HG02852 (cell line): Measurements from ENCODE around the gene NID2.

ENCODE experiments used
- ATAC-seq: cut with Tn5 transposase; IDR thresholded peaks from one replicate; pipeline ENCODE4 v1.9.1; 2021; ENCODE audit warnings: mild to moderate bottlenecking, moderate library complexity; ENCODE audit not compliant: unreplicated experiment

Gene NID2

DNA sequence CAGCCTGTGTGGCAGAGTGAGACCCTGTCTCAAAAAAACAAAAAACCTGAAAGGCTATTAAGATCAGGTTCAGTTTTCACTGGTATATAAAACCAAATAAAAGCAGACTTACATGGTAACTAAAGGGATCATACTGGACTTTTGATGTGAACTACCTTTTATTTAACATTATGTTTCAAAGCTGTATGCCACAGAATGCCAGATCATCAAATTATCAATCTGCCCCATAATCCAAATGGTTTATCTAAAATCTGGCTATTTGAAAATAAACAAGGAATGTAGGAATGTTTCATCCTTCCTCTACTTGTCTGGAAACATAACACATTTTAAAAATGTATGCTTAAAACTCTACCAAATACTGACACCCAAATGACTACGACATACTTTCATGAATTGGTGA lies 14.2 kb downstream of the NID2 start:
- ATAC-seq, result no peak

DNA sequence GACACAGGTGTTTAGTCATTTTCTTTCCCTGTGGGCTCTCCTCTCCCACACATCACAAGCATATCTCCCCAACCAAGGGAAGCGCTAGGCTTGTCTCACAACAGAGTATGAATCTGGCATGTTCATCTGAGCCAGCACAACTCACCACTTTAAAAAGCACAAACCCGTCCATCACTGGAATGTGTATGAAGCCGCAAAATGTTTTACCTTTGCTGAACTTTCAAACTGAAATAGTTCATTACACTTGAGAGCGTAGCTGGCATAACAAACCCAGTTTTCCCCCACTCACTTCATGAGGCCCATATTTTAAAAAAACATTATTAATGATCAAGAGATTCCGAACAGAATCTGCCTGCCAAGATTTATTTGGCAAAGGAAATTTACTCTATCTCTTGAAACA lies 15.8 kb downstream of the NID2 start:
- no peak for ATAC-seq

DNA sequence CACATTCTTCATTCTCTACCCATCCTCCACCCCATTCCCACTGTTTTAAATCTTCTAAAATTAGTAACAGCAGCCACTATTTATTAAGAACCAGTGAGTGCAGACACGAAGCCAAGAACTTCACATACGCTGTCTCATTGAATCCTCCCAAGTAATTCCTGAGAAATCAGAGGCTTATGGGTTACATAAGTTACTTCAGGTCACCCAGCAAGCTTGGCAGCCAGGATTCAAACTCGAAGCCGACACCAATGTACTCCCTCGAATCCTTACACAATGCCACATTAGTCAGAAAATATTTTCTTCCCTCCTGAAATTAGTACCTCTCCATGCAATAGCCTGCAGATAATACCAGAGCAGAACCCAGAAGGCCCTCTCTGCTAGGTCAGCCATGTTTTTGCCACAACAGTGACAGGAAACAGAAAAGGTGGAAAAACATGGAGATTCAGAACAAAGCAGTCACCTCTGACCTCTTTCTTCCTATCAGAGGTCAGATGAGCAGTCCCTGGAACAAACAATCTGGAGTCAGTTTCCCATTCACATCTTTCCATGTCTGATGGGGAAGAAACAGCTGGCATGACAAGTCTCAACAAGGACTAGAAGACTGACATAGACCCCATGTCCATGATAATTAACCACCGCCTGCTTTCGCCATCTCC lies 16.4 kb downstream of the NID2 start:
- ATAC-seq, result no peak

DNA sequence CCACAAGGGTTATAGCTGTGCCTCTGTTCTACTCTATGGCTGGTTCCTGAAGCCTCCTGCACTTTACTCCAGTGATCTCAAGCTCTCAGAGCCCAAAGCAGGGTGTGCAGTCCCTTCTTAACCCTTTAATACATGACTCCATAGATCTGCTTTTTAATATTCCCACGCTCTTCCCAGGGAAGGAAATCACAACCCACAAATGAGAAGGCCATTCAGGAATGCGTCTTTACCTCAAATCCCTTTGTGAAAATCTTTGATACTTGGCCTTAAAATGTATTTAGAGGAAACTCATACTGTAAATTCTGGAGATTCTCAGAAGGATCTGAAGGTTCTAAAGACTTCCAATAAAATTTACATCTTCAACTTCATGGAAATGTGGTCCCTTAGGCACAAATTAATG lies 17.0 kb downstream of the NID2 start:
- ATAC-seq, result no peak

DNA sequence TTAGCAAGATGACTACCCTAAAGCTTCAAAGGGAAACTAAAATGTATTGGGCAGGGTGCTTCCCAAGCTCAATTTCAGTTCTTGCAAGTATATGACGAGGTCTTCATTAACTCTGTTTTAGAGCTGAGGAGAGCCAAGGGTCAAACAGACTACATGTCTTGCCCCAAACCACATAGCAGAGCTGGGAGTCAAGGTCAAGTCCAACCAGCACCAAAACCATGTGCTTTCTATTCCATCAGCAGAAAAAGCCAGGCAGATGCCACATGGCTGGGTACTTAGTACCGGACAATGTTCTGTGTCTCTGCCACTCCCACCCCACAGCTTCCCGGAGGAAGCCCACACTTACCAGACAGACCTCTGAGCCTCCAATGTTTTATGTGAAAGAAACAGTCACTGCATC lies 17.6 kb downstream of the NID2 start:
- ATAC-seq, result no peak

DNA sequence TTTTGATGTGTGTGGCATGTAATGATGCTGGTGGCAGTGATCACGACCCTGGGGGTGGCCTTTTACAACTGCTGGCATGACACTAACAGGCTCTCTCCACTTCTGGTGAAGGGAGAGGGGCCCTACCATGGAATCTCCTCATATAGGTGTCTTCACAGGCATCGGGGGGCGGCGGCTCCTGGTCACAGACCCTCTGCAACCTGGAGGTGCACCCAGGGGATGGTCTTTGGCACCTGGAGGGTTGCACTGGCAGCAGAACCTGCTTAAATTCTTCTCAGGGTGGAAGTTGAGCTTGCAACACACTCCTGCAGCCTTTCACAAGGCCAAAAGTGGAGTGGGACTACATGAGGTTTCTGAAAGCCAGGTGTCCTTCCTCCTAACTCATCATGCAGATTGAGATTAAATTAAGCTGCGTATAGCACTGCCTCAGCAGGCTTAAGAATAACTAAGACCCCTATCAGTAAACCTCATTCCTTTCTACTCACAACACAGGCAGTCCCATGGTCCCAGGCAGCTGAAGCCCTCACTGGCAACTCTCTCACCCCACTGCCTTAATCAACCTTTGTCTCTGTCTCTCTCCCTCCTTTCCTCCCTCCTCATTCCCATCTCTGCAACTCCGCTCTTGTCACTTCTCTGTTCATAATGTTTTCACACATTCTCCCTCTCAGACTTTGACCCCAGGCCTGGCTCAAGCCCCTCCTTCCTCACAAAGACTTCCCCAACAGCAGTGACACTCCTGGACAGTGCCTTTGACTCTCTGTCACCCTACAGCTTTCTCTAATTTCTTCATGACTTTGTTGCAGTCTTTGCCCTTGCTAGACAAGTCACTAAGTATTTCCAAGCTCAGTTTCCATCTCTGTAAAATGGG lies 18.9 kb downstream of the NID2 start:
- no peak for ATAC-seq

DNA sequence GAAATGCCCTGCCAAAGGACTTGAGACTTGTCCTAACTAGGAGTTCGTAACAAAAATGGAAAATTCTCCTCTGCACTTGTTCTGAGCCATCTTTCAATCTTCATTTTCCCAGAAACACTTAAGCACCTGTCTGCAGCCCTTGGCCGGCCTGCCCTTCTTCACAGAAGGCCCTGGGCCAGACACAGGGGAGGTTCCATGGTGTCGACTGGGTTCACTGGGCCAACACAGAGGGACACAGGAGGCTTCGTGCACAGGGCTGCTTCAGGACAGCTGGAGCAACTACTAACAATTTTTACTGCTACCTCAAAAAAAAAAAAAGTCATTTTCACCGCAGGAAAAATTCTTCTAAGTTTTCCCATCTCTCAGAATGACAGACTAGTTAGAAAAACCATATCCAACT lies 19.6 kb downstream of the NID2 start:
- no peak for ATAC-seq

DNA sequence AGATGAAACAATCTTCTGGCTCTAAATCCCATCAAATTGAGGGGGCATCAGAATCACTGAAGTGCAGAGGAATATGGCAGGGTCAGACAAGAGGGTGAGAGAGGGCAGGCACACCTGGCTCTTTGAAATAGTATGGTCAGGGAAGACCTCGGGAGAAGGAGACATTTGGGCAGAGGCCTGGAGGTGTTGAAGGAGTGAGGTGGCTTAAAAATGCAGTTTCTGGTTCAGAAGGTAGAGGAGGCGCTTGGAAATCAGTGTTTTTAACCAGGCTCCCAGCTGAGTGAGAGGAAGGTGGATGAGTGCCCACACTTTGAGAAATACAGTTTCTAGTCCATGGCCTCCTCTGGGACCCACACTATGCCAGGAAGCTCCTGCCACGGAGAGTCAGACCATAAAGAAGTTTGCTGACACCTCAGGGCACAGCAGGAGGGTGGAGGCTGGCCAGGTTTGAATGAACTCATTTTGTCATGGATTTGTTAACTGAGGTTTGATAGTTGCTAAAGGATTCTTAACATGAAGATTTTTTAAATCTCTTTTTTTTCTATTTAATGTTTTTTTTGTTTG lies 20.1 kb downstream of the NID2 start:
- ATAC-seq, result no peak

DNA sequence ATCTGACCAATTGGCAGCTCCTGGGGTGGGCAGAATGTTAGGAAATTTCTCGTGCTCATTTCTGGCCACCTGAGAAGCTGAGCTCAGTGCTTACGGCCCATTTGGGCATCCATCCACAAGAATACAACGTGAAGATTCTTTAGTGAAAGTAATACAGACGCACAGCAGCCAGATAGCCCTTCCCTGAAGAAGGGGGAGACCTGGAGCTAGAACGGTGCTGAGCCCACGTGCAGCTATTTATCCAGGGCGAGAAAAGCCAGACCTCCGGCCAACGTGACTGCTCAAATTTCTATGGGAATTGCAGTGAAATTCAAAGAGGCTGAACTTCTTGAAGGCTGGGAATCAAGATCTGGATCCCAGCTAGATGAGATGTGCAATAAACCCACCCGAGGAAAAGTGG lies 20.7 kb downstream of the NID2 start:
- ATAC-seq, result no peak

DNA sequence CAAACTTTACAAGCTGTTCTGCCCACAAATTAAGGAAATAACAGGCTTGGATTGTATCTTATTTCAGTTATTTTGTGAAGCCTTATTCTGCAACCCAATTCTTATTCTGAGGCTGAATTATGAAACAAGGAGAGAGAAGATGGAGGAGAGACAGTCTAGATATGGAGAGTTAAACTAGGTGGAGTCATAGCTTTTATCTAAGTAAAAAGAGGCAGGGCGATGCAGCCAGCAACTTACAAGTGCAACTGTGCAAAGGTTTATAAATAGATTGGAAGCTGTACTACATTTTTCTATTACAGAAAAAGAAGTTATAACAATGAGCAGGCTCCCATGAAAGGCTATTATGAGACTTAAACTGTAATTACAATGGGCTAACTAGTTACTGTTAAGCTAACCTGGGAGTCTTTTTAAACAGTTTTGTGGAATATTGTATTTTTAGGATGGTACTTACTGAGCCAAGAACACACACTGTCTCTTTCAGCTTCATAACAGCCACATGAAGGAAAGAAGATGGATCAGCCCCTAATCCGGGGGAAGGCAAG lies 22.4 kb downstream of the NID2 start:
- no peak for ATAC-seq

DNA sequence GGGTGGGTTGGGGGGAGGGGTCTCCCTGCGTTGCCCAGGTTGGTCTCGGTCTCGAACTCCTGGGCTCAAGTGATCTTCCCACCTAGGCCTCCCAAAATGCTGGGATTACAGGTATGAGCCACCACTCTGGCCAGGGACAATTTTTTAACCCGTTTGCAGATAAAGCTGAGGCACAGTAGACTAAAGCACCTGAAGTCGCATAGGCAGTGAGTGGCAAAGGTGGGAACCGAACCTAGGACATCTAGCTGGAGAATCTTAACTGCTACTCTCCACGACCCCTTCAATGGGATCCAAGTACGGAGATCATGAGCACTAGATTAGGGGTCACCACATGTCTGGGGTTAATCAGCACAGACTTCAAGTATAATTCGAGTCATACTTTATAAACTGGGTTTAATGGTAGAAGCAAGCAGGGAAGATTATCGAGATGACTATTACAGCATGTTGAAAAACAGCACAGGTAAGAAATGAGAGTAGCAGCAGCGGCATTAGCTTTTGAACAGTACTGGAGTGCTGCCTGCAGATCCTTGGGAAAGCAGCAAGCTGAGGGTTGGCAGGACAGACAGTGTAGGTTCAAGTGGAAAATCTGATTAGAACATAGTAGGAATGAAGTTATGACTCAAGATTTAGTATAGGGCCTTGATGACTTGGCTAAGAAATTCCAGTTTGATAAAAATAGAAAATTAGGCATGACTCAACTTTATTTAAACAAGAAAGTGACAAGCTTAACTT lies 23.9 kb downstream of the NID2 start:
- ATAC-seq, result no peak

DNA sequence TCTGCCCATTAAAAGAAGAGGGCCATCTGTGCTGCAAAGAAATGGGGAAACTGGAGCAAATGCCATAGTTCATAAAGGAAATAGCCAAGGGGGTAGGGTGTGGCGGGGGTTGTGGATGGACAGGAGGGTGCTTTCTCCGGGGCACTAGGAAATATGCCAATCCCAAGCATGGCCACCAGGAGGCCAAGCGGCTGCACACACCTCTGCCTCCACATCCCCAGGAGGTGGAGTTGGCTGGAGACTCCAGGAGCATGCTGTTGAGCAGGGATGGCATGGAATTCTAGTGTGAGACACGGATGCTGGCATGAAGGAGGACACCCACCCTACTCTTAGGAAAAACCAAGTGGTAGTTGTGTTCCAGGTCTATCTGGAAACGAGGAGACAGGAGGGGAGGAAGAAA lies 25.2 kb downstream of the NID2 start:
- ATAC-seq, result no peak

DNA sequence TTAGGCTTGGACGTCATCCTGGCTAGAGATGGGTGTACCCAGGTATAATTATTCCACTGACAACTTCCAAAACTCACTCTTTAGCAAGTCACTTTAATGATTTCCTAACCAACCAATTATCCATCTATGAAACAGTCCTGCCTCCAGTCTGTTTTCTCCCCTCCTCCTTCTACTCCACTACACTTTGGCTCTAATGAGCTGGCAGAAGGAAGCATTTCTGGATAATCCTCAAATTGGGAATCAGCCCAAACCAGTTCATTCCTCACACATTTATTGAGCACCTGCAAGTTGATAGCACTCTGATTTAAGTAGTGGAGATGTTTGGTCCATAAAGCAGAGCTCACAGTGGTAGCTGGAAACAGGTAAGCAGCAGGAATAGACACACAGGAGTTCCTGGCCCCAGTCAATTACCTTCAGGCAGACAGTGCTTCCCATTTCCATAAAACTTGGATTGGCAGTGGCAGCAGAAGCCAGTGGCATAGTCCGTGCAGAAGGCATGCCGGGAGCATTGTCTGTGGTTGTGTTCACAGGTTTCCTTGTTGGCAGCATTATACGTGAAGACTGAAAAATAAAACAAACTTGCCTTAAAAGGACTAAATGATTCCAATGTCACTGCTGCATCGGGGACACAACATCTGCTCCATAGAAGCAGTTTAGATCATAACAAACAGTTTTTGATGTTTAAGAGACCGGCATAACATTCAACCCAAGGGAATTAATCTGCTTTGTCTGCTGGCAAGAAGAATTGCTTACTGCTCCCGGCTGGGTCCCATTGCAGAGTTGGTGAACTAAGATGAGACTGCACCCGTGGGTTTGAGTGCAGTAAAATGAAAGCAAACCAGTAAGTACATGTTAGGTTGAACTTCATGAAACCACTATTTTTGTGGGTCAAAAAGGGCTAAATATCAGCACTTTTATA lies 26.2 kb downstream of the NID2 start:
- ATAC-seq, result no peak

DNA sequence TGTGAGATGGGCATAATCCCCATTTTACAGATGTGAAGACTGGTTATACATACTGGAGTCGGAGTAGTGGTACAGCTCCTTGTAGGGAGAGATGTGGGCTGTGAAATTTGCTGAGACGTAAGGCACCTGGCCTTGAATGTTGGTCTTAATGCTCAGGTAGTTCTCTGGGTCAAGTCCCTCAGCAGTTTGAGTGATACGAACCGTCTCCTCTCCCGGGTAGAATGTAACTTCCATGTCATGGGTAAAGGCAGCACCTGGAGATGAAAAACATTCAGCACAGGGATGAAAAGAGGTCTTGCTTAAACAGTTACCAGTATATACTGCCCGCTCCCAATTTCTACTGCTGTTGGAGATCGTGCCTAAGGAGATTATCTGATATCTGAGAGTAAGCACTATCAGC lies 28.3 kb downstream of the NID2 start:
- ATAC-seq, result no peak

DNA sequence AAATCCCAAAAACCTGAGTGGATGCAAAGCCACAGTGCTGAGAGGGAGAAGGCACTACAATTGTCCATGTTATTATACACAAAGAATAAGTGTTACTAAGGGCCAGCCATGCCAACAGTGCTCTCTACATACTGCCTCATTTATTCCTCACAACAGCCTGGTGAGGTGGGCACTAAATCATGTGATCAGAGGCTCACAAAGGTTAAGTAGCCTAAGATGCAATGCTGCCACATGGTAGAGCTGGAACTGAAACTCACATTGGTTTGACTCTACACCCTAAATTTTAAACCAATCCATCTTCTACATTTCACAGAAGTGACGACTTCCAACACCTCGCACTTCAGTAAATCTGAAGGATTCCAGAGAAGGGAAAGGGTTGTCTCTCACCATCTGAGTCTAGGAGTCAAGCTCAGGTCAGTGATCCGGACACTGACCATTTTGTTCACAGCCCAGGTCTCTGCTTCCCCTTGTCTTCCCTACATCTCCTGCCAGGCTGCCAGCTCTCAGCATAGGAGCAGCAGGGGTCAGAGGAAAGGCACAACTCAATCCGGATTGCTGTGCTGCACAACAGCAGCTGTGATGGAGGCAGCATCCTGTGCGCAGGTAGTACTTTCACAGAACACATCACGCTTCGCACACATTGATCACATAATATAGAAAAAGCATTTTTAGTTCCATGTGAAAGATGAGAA lies 29.6 kb downstream of the NID2 start:
- no peak for ATAC-seq

DNA sequence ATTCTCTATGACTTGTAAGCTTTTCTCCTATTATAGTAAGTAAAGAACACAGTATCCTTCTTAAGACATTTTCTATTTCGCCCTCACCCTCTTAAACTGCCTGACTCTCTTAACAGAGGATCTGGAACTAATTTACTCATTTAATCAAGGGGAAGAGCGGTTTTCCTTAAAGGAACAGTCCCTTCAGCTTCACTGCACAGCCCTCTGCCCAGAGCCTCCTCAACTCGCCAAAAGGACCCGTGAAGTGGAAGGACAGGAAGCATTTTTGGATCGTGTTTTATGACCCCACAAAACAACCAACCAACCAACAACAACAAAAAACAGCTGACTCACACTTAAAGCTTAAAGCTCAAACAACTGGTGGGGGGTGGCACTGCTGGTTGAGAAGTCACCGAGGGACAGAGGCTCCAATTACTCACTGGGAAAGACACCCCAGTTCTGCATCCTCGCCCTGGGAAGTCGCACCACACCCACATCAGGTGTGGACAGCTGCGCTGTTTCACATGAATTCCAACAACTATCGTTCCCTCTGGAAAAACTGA lies 35.7 kb downstream of the NID2 start:
- no peak for ATAC-seq

DNA sequence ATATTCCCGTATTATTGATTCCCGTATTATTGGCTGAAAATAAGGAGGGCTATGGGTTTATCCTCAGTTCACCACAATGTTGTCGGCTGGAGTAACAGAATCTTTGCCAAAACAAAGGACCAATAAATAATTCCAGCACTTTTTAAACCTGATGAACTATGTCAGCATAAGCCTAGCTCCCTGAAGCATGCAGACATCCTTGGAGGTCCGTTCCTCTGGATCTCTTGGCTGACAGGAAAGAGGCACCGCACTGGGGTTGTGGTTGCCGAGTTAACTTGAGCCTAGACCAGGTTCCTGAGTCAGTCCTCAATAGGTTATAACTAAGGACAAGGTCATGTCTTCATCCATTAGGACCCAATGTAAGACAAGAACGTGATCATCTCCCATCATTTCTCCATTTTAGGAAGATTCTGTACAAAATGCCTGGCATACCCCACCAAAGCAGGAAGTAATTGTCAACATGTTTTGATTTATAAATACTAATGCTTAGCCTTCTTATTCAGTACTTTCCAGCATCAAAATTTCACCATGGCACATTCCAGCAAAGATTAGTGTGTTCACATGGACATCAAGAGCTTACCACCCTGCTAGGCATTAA lies 36.6 kb downstream of the NID2 start:
- ATAC-seq, result no peak

DNA sequence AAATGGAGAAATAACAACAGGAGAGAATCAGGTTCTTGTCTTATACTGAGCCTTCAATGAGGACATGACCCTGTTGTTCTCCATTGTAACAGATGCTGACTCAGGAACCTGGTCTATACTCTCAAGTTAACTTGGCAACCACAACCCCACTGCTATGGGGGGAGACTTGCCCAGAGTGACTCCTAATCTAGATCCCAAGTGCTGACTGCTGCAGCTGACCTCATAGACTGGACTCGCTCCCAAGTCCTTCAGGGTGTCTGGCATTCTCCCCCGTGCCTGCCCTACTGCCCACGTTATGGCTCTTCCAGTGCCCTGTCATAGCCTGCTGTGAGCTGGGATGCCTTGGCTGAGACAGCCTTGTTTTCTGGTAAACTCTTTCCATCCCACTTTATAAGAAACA lies 37.1 kb downstream of the NID2 start:
- ATAC-seq, result no peak

DNA sequence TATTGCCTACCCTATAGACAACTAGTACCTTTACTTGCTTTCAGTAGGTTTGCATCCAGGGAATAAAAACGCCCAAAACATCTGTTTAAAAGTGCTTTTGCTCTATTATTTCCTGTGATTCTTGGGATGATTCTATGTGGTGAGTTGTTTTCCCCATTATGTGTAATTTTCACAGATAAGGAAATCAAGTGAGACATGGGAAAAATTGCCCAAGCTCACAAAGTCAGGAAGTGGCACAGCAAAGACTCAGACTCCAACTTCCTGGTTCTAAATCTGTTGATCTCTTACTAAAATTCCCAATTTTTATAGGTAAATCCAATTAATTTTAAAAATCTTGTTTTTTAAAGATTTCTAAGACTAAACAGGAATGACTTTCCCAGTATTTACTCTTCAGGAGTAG lies 39.0 kb downstream of the NID2 start:
- ATAC-seq, result no peak
